HG03439 (cell line): ENCODE results near the gene ZNF148.

Experiments used
- ATAC-seq: cut with Tn5 transposase; IDR thresholded peaks from one replicate; pipeline ENCODE4 v1.9.1; 2021; ENCODE audit warnings: mild to moderate bottlenecking, moderate library complexity; ENCODE audit not compliant: unreplicated experiment

The ZNF148 gene

GRCh38 chr3:125334675-125335560 is 40.2 kb downstream of the ZNF148 start:
- ATAC-seq = no peak

DNA sequence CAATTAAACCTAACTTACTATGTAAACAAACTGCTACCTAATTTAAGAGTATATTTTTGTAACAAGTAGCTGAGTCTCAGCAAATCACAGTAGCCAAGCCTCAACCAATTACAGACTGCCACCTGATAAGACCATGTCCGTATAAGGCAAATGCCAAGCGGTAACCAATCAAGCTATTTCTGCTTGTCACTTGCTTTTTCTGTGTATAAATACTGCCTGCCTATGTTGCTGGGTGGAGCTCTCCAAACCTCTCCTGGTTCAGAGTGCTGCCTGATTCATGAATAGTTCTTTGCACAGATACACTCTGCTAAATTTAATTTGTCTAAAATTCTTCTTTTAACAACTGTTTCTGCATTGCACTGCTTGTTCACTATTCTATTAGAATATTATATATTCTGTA is 42.6 kb downstream of the ZNF148 start:
- ATAC-seq = no peak

DNA sequence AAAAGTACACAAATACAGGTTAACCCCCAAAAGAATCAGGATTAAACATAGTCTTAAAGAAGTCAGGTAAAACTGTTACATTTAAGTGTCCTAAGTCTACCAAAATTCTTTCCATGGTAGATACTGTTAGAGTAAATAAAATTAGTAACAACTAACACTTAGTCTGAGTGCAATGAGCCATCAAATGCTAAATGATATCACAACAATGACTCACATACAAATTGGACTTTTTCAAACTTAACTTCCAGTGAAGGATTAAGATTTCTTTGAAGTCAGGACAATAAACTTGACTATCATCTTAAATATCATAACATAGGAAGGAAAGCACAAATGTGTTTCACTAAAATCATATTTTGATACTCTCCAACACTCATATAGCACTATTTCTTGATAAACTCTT is 43.9 kb downstream of the ZNF148 start:
- ATAC-seq = no peak

GRCh38 chr3:125326957-125327356 is 48.2 kb downstream of the ZNF148 start:
- no peak for ATAC-seq

DNA sequence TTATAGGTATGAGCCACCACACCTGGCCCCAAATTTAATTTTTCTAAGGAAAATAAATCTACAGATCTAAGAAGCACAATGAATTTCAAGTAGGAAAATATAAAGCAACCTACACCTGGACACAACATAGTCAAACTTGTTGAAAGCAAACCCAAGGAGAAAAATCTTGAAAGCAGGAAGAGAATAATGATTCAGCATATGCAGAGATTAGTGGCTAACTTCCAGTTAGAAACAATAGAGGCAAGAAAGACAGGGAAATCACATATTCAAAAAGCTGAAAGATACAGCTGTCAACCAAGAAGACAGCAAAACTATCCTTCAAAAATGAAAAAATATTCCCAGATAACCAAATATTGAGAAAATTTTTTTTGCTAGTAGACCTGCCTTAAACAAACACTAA is 49.4 kb downstream of the ZNF148 start:
- ATAC-seq = no peak

GRCh38 chr3:125324341-125324740 is 50.8 kb downstream of the ZNF148 start:
- ATAC-seq = no peak

DNA sequence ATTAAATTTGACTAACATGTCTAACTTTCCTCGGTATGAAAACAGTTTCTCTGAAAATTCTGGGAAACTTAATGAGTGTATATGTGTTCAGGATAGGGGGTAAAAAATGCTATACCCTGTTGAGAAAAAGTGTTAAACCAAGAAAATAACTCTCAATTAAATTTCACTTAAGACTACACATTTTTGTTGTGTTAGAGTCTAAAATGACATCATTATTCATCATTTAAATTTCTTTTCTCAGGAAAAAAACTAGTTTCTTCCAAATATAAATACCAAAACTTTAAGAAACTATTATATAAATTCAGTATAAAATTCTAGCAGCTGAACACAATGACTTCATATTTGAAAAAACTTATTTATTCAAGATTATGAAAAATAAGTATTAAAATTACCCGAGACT is 52.2 kb downstream of the ZNF148 start:
- no peak for ATAC-seq

DNA sequence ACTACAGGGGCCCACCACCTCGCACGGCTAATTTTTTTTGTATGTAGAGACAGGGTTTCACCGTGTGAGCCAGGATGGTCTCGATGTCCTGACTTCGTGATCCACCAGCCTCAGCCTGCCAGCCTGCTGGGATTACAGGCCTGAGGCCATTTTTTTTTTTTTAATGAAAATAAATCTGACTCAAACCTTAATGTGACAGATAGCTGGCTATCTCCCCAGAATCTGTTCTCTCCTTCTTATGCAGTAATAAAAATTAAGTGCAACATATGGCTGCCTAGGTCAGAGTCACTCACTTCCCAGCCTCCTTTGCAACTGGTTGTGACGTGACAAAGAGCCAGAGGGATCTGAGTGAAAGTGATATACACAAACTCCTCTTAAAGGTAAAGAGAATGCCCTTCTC is 53.0 kb downstream of the ZNF148 start:
- no peak for ATAC-seq

- ATAC-seq = no peak
These were observed 55.4 kb downstream of the ZNF148 start for GRCh38 chr3:125319765-125320164.

GRCh38 chr3:125318871-125319270 is 56.3 kb downstream of the ZNF148 start:
- ATAC-seq = no peak

DNA sequence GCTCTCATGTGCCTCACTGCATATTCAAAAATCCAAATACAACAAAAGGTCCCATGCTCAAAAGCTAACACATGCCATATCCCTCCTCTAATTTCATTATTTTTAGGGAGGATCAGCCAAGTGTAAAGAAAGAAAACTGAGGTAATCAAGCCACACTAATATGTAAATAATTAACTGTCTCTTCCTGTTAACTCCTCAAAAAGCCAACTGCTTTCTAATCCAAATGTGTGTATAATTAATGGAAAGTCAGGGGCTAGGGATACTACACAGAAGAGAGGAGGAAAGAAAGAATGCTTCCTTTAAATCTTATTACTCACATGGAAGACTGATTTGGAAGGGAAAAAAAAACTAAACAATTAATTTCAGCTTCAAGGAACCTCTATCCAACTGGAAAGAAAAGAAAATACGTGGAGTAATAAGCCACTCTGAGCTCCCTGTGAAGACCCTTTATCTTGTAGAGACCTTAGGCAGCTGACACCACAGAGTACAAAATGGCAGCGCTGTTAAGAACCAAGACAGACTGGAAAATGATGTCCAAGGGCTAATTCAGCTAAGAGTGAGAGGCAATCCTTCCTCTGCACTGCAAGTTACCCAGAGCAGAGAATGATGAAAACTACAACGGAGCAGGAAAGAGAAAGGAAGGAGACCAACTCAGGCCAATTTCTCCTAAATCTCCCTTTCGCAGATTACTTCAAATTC is 56.8 kb downstream of the ZNF148 start:
- ATAC-seq = no peak

GRCh38 chr3:125317761-125318160 is 57.4 kb downstream of the ZNF148 start:
- no peak for ATAC-seq

DNA sequence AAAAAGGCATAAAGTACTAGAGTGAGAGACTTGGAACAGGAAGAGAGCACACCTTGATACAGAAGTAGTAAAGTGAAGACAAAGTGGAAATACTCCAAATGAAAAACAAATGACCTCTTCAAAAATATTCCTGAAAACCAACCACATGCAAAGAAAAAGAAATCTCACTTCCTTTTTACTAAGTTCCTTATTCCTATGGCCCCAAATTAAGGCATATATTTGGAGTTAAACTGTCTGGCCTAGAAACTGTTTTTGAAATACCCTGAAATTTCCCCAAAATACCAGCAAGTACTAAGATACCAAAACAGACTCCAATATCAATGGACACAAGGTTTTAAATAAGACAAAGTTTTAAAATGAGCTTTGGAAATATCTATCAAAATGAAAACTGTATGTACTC is 58.2 kb downstream of the ZNF148 start:
- no peak for ATAC-seq

DNA sequence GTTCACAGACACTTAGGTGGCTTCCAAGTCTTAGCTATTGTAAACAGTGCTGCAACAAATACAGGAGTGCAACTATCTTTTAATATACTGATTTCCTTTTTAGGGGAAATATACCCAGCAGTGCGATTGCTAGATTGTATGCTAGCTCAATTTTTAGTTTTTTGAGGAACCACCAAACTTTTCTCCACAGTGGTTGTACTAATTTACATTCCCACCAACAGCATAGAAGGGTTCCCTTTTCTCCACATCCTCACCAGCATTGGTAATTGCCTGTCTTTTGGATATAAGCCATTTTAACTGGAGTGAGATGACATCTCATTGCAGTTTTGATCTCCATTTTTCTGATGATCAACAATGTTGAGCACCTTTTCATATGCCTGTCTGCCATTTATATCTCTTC is 58.9 kb downstream of the ZNF148 start:
- ATAC-seq = no peak

DNA sequence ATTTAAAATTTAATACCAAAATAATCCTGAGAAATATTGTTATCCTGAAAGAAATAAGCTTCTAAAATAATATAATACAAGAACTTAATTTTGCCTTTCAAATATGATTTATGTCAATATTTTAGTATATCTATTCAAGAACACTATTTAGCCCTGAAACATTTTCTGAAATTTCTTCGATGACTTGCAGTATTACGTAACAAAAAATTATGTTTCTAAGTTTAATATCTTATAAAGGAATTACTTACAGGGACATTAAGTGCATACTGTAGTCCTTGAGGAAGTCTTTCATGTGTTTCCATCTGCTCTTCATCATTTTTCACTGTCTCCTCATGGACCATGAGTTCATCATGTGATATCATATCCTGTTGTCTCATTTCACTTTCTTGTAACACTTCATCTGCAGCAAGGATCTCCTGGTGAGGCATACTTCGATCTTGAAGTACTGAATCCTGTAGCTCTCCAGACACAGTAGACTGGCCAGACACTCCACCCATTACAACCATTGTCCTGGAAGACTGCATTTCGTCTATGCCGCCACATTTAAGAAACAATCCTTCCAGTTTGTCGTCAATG is 62.0 kb downstream of the ZNF148 start:
- ATAC-seq = no peak

DNA sequence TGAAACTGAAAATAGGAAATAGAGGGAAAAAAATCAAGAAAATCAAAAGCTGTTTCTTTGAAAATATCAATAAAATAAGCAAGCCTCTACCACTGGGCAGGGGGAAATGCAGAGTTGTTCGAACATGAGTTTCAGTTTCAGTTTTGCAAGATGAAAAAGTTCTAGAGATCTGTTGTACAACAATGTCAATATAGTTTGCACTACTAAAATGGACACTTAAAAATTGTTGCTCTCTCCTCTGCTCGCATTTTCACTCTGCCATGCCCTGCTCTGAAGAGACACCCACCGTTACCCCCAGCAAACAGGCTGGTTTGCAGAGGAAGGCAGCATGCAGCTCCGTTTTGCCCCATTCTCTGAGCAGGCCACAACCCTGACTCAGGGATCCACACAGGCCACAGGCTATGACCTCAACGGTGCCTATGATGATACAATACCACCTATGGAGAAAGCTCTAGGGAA is 64.5 kb downstream of the ZNF148 start:
- no peak for ATAC-seq

DNA sequence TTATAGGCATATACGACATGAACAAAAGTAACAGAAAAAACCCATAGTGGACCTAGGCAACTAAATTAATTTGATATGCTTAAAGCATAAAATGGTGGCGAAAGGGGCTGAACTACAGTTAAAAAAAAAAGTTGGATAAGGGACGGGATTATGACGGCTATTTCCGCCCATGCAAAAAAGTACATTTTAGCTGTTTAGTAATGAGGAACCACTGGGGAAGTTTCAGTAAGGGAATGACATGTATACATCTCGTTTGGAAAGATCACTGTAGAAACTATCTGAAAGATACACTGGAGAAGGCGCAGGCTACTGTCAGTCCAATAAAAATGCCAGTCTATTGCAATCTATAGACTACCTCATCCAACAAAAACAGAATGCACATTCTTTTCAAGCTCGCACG is 65.6 kb downstream of the ZNF148 start:
- ATAC-seq = no peak

DNA sequence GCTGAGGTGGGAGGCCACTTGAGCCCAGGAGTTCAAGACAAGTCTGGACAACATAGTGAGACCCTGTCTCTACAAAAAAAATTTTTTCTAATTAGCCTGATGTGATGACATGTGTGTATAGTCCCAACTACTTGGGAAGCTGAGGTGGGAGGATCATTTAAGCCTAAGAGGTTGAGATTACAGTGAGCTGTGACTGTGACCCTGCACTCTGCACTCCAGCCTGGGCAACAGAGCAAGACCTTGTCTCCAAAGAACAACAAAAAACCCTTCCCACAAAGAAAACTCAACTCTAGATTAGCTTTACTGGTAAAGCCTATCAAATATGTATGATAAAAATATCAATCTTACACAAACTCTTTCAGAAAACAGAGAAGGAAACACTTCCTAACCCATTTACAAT is 68.5 kb downstream of the ZNF148 start:
- no peak for ATAC-seq

DNA sequence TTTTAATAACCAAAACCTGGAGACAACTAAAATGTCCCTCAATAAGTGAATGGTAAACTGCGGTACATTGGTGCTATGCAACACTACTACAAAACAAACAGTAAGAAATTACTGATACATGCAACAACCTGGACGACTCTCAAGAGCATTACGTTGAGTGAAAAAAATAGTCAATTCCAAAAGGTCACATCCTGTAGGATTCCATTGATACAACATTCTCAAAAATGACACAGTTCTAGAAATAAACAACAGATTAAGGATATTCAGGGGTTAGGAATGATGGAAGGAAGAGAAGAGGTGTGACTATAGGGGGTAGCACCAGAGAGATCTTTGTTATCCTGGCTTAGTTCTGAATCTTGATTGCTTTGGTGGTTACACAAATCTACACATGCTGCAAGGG is 72.2 kb downstream of the ZNF148 start:
- no peak for ATAC-seq

DNA sequence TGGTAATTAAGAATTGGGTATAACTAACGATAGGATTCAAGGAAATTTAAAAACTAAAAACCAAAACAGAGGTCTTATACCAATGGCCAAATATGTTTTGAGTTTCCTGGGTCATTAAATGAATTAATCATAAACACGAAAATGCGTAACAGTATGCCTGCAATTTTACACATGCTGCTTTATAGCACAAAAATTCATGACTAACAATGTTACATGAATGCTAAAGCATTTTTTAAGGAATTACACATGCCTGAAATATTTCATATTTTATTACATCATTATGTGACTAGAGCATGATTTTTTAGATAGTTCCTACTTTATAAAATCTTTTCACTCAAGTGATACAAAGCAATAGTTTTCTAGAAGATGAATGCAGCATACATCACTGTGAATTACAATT is 74.7 kb downstream of the ZNF148 start:
- ATAC-seq = no peak

GRCh38 chr3:125294411-125294810 is 80.7 kb downstream of the ZNF148 start:
- ATAC-seq = no peak

DNA sequence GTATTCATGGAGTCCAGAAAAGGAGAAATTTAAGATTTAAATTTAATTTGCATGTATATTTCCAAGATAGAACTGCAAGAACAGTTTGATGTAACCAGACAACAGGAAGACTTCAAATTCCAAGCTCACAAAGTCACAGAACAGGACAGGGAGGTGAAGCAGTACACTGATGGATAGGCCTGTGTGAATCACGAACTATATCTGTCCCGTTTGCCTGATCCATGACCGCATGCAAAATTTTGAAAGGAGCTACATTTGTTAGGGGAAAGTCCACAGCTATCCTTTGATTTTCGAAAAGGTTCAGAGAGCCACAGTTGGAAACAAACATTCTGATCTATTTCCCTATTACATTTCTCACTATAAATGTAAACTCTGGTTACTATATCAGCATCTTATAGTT is 83.1 kb downstream of the ZNF148 start:
- no peak for ATAC-seq
